Mononuclear cell (primary cell): ENCODE data around the gene MYCL. TPM values are rescaled to one million over a fixed set of nuclear protein-coding genes. Genes with fewer than 3 reads are reported as not detected.

ENCODE experiments used
- H3K27me3 ChIP-seq: 2 replicates; pipeline ENCODE4 v1.6.0; 2011; ENCODE audit warnings: low read length, control low read depth; ENCODE audit not compliant: insufficient read depth
- H3K4me1 ChIP-seq: 2 replicates; pipeline ENCODE4 v1.5.1; 2011; ENCODE audit warnings: mild to moderate bottlenecking, low read length, control low read depth; ENCODE audit not compliant: insufficient read depth
- H3K4me3 ChIP-seq: 2 replicates; pipeline ENCODE4 v1.5.1; 2011; ENCODE audit warnings: mild to moderate bottlenecking, low read length, moderate library complexity
- H3K9me3 ChIP-seq: 2 replicates; pipeline ENCODE4 v1.5.1; 2011; ENCODE audit warnings: low read depth, mild to moderate bottlenecking, control low read depth, low read length
- total RNA-seq: library from RNA; depleted of rRNA; stranded (reverse); fragments of >200 nt; gene quantifications from one replicate; pipeline ENCODE4 v1.2.3, GENCODE V29; 2012

The MYCL gene
- total RNA-seq, 1 donor = 5.0 TPM

DNA sequence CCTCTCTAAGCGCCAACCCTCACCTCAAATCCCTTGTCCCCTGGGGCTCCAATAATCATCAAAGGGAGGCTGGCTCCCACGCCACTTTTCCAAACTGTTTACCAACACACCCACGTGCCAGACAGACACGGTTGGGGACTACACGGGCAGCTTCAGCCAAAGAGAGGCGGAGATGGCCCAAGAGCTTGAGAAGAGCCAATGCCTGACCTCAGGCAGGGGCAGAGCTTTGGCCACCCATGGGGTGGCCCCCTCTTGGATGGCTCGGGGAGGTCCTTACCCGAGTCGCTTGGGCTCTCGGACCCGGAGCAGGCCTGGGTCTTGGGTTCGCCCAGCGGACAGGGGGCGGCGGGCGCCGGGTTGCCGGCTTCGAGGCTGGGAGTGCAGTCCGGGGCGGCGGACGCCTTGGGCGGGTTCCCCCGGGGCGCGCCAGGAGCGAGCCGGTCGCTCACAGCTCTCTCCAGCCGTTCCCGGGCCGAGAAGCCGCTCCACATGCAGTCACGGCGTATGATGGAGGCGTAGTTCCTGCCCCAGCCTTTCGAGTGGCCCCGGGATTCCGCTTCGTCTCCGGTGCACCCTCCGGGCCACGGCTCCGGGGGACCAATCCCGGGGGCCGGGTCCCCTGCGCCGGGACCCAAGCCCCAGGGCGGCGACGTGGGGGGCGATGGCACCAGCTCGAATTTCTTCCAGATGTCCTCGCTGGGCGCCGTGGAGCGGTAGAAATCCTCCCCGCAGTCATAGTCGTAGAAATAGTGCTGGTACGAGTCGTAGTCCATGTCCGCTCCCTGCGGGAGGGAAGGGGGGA, 854 bp downstream of the MYCL start:
- Histone ChIP-seq H3K4me3 (peak overlapping the region; percentile 59), H3K9me3 (no peaks in the 10 kb centered on the region), H3K4me1 (peaks cover 66% of the 10 kb centered on the region), H3K27me3 (peaks cover 46% of the 10 kb centered on the region)

DNA sequence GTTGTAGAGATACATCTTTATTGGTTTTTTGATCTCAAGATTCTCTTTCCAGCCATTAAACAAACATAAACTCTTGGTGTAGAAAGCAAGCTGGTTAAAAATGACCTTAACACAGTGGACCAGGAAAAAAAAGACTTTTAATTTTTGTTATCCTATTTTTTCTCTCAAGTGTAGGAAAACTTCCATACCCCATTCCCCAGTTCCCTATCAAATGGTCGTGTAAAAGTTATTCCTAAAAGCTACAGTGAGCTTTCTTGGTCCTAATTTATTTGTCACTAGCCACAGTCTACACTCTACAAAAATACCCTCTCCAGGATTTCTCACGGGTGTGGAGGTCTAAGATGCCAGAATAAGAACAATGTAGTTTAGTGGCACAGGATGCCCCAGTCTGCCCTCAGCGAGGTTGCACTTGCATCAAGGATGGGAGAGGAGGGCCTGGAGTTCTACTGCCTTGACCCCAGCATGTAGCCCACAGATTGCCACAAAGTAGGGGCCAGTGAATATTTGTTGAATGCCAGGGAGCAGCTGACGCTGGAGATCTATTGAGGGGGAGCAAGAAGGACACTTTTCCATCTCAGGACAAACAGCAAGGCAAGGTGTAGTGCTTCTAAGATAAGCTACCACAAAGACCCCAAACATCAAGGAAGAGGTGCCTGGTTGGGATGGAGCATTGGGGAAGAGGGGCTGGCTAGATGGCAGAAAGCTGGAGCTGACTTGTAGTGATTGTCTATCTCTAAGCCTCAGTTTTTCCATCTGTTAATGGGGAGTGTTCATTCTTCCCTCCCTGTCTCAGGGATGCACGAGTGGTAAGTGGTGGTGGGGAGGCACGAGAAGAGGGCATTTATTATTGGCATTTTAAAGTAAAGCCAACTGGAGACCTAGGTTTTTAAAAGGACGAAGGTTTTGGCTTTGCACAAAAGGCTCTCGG, 1.8 kb downstream of the MYCL start:
- peak overlapping the region; percentile 59 for H3K4me3 ChIP-seq
- peaks cover 65% of the 10 kb centered on the region for H3K4me1 ChIP-seq
- peaks cover 46% of the 10 kb centered on the region for H3K27me3 ChIP-seq

DNA sequence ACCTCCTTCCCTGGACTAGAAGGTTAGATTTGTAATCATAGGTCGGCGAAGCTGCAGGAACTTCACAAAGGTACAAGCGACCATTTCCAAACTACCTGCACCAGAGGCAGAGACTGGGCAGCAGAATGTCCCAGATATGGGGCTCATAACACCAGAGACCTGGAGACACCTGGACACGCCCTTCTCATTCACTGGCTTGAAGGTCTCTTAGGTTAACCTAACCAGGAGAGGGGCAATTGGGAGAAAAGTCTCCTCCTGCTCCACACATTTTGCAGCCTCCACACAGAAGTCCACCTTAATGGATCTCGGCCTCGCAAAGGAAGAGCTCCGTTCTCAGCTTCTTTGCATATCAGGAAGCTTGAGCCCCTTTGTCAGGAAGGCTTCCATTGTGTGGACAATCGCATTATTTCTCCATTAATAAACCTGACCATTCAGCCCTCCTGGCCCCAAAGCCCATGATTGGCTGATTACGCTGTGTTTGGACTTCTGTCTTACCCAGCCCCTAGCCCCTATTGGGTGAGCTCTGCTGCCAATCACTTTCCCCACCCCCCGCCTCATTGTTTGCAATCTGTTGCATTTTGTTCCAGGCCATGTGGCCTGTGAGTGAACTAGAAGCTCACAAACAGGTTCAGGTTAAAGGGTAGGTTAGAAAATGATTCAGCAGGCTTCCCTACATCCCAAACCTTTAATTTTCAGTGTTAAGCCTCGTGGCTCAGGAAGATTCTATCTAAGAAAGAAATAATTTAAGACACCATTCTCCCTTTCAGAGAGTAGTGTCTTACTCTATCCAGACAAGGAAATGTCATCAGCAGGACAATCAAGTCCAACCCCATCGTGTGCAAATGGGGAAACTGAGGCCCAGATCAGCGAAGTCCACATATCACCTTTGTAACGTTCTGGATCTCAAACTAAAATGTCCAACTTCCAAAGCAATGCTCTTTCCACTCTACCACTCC, 2.8 kb downstream of the MYCL start:
- Histone ChIP-seq H3K9me3 (no peaks in the 10 kb centered on the region), H3K27me3 (peaks cover 42% of the 10 kb centered on the region), H3K4me3 (no peak overlapping the region), H3K4me1 (peaks cover 66% of the 10 kb centered on the region)

More for the DNA sequence above, 1.8 kb downstream of the MYCL start:
- H3K9me3 ChIP-seq = no peaks in the 10 kb centered on the region

DNA sequence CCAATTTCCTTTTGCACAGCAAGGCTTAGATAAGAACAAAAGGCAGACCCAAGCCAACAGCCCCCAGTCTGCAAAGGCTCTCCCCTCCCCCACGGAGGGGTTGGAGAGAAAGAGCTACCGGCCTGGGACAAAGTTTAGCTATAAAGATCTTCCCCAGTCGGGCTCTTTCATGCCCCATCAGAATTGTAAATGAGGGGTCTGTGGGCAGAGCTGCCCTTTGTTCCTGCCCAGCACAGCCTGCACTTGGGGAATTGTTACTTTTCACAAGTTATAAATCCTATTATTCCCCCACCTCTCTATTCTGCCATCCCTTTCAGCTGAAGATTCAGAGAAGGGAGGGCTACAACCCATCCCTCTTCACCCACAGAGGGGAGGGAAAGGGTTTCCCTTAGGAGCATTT, 3.5 kb downstream of the MYCL start:
- Histone ChIP-seq H3K4me3 (no peak overlapping the region), H3K4me1 (peaks cover 73% of the 10 kb centered on the region), H3K27me3 (peaks cover 38% of the 10 kb centered on the region), H3K9me3 (no peaks in the 10 kb centered on the region)

- Histone ChIP-seq H3K9me3 (no peaks in the 10 kb centered on the region), H3K4me1 (peaks cover 75% of the 10 kb centered on the region), H3K4me3 (no peak overlapping the region), H3K27me3 (peaks cover 31% of the 10 kb centered on the region)
Measured at GRCh38 chr1:39896909-39897685, 4.6 kb downstream of the MYCL start.

GRCh38 chr1:39895731-39896480, 5.8 kb downstream of the MYCL start:
- peaks cover 26% of the 10 kb centered on the region for H3K27me3 ChIP-seq
- H3K4me1 ChIP-seq = peaks cover 81% of the 10 kb centered on the region
- H3K9me3 ChIP-seq = no peaks in the 10 kb centered on the region
- no peak overlapping the region for H3K4me3 ChIP-seq

GRCh38 chr1:39894884-39895495, 6.7 kb downstream of the MYCL start:
- H3K27me3 ChIP-seq = peaks cover 17% of the 10 kb centered on the region
- H3K9me3 ChIP-seq = no peaks in the 10 kb centered on the region
- no peak overlapping the region for H3K4me3 ChIP-seq
- peaks cover 83% of the 10 kb centered on the region for H3K4me1 ChIP-seq

DNA sequence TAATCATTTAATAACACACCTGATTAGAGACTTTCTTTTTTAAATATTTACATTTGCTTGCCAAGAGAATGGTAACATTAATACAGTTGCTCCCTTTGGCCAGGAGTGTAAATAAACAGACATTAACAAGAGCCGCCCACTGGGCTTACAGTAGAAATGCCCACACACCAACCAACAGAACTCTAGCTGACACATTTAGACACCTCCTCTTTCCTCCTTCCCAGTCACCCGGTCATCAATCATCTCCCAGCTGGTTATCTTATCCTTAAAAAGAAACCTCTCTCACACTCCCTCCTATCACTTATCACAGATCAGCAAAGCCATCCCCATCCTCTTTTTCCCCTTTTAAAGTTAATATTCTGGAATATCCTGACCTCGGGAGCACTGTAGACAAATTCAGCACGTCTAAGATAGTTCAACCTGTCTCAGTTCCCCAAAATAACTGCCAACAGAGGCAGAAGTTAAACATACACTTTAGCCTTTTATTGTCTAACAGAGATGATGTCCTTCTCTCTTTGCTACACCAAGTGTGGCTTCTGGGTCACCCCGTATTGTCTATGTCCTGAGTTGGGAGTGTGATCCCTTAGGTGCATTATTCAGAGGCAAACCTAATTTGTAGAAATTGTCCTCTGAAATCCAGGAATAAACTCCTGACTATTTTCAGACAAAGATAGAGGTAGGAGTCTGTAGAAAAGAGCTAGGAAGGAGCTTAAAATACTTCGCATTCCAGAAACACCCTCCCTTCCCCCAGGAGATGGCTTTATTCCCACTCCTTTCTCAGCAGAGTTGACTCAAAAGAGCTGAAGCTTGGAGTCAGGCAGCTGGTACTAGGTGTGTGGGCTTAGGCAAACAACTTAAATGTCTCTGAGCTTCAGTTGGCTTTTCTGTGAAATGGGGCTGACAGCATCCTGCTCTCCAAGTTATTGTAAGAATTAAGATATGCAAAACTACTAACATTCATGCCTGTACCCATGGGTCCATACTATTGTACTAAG, 8.8 kb downstream of the MYCL start:
- Histone ChIP-seq H3K9me3 (no peaks in the 10 kb centered on the region), H3K27me3 (no peaks in the 10 kb centered on the region), H3K4me1 (peaks cover 77% of the 10 kb centered on the region), H3K4me3 (no peak overlapping the region)

GRCh38 chr1:39890880-39891279, 10.8 kb downstream of the MYCL start:
- Histone ChIP-seq H3K4me3 (no peak overlapping the region), H3K4me1 (peaks cover 65% of the 10 kb centered on the region), H3K27me3 (no peaks in the 10 kb centered on the region), H3K9me3 (no peaks in the 10 kb centered on the region)

DNA sequence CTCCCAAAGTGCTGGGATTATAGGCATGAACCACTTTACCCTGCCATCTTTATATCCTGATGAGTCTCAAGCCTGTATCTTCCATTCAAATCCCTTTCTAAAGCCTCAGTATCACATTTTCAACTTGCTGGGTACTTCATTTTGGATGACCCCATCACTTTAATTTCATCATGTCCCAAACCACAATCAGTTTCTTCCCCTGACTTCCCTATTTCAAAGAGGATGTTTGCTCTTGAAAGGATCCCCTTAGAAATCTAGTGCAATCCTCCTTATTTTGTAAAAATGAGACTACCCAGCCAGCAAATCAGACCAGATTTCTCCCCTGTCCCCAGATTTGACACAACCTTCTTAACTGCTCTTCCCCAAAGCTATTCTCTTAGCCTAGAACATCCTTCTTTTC, 11.4 kb downstream of the MYCL start:
- Histone ChIP-seq H3K27me3 (no peaks in the 10 kb centered on the region), H3K4me1 (peaks cover 60% of the 10 kb centered on the region), H3K4me3 (no peak overlapping the region), H3K9me3 (no peaks in the 10 kb centered on the region)

- Histone ChIP-seq H3K9me3 (no peaks in the 10 kb centered on the region), H3K4me1 (peaks cover 48% of the 10 kb centered on the region), H3K27me3 (no peaks in the 10 kb centered on the region), H3K4me3 (no peak overlapping the region)
Measured at GRCh38 chr1:39886757-39887231, 14.9 kb downstream of the MYCL start.

- Histone ChIP-seq H3K27me3 (no peaks in the 10 kb centered on the region), H3K9me3 (no peaks in the 10 kb centered on the region), H3K4me3 (no peak overlapping the region), H3K4me1 (peaks cover 42% of the 10 kb centered on the region)
Measured at GRCh38 chr1:39885516-39885915, 16.2 kb downstream of the MYCL start.
